Stimulated activated naive CD8-positive, alpha-beta T cell treated with anti-CD3 and anti-CD28 coated beads, Interleukin-15, Interleukin-2, amounts not matched to agents 100 ng/mL and 50 ng/mL, for 24 hours (primary cell): ENCODE data around the gene EIF1B.

Experiments
- H3K27ac Mint-ChIP-seq: one replicate; pipeline ENCODE4 v1.8.0; 2021; ENCODE audit warnings: mild to moderate bottlenecking, mixed read lengths
- H3K27me3 Mint-ChIP-seq: one replicate; pipeline ENCODE4 v1.8.0; 2021; ENCODE audit warnings: mixed read lengths
- H3K36me3 Mint-ChIP-seq: one replicate; pipeline ENCODE4 v1.8.0; 2021; ENCODE audit warnings: low read depth, mixed read lengths
- H3K4me1 Mint-ChIP-seq: one replicate; pipeline ENCODE4 v1.8.0; 2021; ENCODE audit warnings: low read depth, mixed read lengths
- H3K4me3 Mint-ChIP-seq: one replicate; pipeline ENCODE4 v1.8.0; 2021; ENCODE audit warnings: mild to moderate bottlenecking, mixed read lengths
- H3K9me3 Mint-ChIP-seq: one replicate; pipeline ENCODE4 v1.8.0; 2021; ENCODE audit warnings: mixed read lengths

EIF1B gene

DNA sequence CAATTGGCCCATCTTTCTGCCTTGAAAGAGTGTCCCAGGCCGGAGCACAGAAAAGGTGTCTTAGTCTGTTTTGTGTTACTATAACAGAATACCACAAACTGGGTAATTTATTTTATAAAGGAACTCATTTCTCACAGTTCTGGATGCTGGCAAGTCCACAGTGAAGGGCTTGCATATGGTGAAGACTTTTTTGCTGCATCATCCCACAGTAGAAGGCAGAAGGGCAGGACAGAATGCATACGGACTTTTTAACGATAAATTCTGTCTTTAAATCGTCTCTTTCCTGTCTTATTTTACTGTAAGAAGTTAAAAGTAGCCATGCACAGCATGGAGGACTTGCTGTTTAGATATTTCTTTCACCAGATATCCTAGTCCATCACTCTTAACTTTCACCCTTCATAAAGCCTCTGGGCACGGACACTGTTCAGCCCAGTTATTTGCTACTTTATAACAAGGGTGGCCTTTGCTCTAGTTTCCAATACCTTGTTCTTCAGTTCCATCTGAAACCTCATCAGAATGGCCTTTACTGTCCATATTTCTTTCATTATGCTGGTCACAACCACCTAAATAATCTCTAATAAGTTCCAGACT is 10.3 kb upstream of the EIF1B start:
- no peak overlapping the region for H3K27ac Mint-ChIP-seq
- peaks cover 36% of the 10 kb centered on the region for H3K36me3 Mint-ChIP-seq
- no peak overlapping the region for H3K4me3 Mint-ChIP-seq

DNA sequence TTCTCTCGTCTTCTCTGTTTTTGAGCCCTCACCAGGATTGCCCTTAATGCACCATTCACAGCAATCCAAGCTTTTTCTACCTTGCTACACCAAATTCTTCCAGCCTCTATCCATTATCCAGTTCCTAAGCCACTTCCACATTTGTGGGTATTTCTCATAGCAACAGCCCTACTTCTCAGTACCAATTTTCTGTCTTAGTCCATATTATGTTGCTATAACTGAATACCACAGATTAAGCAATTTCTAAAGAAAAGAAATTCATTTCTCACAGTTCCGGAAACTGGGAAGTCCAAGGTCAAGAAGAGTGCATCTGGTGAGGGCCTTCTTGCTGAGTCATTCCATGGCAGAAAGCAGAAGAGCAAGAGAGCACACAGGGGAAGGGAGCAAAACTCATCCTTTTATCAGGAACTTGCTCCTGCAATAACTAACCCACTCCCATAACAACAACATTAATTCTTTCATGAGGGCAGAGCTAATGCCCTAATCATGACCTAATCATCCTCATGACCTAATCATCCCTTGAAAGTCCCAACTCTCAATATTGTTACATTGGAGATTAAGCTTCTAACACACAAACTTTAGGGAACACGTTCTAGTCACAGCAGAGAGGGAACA is 9.7 kb upstream of the EIF1B start:
- H3K4me1 Mint-ChIP-seq: no peaks in the 10 kb centered on the region
- H3K27ac Mint-ChIP-seq: no peak overlapping the region
- H3K9me3 Mint-ChIP-seq: no peaks in the 10 kb centered on the region
- H3K4me3 Mint-ChIP-seq: no peak overlapping the region
- peaks cover 30% of the 10 kb centered on the region for H3K36me3 Mint-ChIP-seq
- no peaks in the 10 kb centered on the region for H3K27me3 Mint-ChIP-seq

More for the DNA sequence above, 10.3 kb upstream of the EIF1B start:
- Mint-ChIP-seq H3K4me1 (no peaks in the 10 kb centered on the region), H3K27me3 (no peaks in the 10 kb centered on the region), H3K9me3 (no peaks in the 10 kb centered on the region)

DNA sequence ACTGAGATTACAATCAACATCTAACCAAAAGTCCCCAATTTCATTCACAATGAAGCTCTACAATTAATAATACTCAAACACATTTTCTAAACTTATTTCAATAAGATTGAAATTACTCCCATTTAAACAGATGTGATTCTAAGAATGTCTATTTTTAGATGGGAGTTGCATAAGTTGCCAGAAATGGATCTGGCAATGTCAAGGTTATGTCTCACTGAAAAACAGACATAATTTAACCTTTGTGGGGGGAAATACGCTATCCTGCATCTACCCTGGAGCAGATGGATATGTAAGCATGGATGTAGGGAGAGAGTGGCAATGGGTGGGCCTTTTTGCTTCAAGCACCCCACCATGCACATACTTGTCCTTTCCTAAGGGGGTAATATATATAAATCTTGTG is 6.7 kb upstream of the EIF1B start:
- Mint-ChIP-seq H3K4me1 (no peaks in the 10 kb centered on the region), H3K27me3 (no peaks in the 10 kb centered on the region), H3K9me3 (no peaks in the 10 kb centered on the region), H3K4me3 (no peak overlapping the region), H3K27ac (no peak overlapping the region), H3K36me3 (peaks cover 16% of the 10 kb centered on the region)

DNA sequence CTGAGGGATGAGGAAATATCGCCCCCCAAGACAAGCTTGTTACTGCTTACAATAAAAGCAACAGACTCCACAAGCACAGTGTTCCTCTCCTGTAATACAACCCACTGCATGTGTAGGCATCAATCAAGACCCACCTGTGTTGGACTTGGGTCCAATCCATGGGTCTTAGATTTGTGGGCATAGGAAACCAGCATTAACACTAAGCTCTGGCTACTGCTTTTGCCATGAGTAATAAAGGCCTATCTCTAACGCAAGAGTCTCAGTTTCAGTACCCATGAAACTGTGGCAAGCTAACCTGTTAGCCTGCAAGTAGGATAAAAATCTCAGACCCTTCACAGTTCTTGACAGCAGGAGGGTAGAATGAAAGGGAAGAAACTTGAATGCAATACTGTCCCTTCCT is 5.2 kb upstream of the EIF1B start:
- Mint-ChIP-seq H3K4me3 (no peak overlapping the region), H3K9me3 (no peaks in the 10 kb centered on the region), H3K27ac (no peak overlapping the region), H3K36me3 (peaks cover 13% of the 10 kb centered on the region), H3K4me1 (peaks cover 5% of the 10 kb centered on the region), H3K27me3 (no peaks in the 10 kb centered on the region)

DNA sequence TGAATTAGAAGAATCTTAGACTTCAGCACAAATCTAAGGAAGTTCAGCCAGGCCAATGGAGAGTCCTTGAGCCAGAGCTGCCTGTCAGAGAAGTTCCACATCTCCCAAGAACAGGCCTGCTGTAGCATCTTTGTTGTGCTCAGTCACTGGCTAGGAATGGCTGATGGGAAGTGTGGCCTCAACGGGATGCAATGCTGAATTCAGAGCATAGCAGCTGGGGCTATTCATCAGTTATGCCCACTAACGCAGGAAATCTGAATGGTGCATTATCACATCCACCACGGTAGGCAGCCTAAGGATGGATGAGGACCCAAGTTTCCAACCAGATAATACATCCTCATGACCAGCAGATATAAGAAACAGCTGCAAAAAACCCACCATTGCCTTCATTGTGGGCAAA is 3.2 kb upstream of the EIF1B start:
- H3K27ac Mint-ChIP-seq: no peak overlapping the region
- H3K27me3 Mint-ChIP-seq: no peaks in the 10 kb centered on the region
- H3K4me3 Mint-ChIP-seq: no peak overlapping the region
- peaks cover 15% of the 10 kb centered on the region for H3K4me1 Mint-ChIP-seq
- H3K36me3 Mint-ChIP-seq: peaks cover 13% of the 10 kb centered on the region
- H3K9me3 Mint-ChIP-seq: no peaks in the 10 kb centered on the region

DNA sequence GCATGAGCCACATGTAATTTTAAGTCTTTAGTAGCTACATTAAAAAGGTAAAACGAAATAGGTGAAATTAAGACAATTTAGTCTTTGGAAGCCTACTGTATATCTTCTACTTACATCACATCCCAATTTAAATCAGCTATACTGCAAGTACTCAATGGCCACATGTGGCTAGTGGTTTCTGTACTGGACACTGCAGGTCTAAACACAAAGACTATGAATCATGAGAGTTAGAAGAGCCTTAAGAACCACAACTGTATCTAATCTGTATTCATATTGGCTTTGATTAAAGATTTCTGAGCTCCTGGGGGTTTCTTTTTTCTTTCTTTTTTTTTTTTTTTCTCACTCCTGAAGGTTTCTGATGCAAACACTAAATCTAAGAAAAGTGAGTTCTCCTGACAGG is 2.3 kb upstream of the EIF1B start:
- H3K9me3 Mint-ChIP-seq: no peaks in the 10 kb centered on the region
- H3K27ac Mint-ChIP-seq: no peak overlapping the region
- H3K4me3 Mint-ChIP-seq: no peak overlapping the region
- peaks cover 21% of the 10 kb centered on the region for H3K36me3 Mint-ChIP-seq
- H3K27me3 Mint-ChIP-seq: no peaks in the 10 kb centered on the region
- H3K4me1 Mint-ChIP-seq: peaks cover 23% of the 10 kb centered on the region

DNA sequence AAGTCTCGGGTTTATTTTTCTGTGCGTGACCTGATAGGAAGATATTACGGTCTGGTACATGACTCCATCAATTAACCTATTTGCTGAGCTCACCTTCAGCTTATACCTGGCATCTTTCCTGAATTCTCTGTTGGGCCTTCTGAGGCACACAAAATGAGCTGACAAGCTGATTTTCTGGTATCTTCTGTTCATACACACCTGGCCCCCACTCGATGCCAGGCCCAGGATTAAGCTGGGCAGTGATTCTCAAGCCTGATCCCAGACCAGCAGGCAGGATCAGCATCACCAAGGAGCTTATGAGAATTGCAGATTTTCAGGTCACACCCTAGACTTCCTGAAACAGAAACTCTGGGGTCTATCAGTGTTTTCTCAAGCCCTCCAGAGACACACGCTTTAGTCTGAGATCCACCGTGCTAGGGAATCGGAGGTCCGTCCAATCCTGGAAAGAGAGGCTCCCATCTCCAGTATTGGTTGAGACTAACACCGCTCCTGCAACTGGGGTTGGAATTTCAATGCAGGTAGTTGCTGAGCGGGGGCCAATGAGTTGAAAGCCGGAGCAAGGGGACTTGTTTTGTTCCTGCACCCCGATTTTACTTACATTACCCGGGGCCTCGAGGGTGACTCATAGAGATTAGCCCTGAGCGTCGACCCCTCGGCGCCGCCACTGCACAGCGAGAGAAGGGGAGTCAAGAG is 636 bp upstream of the EIF1B start:
- Mint-ChIP-seq H3K4me1 (peaks cover 31% of the 10 kb centered on the region), H3K27me3 (no peaks in the 10 kb centered on the region), H3K4me3 (peak overlapping the region; percentile 99), H3K9me3 (no peaks in the 10 kb centered on the region), H3K36me3 (peaks cover 37% of the 10 kb centered on the region), H3K27ac (peak overlapping the region; percentile 98)

DNA sequence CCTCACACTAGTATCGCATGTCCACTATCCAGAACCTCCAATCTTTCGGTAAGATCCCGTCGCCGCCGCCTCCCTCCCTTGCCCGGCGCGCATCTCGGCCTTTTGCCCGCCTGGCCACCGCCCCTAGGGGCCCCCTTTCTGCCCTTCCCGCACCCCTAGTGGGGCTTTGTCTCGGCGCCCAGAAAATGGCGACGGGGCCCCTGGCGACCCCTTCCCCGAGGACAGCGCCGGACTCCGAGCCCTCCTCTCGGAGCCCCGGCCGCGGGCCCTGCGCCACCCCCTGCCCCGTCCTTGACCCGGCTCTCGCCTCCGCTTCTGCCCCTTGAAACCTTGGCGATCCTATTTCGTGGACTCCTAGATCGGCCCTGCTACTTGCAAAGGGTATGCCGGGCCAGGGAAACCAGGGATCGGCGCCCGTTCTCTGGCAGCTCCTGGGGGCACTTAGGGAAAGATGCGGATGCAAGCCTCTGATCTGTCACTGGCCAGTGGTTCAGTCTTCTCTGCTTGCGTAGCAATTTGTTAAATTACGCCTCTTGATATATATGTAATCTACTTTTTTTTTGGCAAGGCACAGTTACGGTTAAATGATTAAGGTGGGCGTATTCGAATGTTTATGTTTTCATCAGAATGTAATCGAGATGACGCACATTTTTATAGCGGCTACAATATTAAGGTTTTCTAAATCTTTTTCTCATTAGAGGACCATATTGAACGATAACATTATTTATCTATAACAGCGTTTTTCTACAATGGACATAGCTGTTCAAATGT is 603 bp downstream of the EIF1B start:
- Mint-ChIP-seq H3K27me3 (no peaks in the 10 kb centered on the region), H3K27ac (peak overlapping the region; percentile 98), H3K4me1 (peaks cover 31% of the 10 kb centered on the region), H3K36me3 (peaks cover 46% of the 10 kb centered on the region), H3K9me3 (no peaks in the 10 kb centered on the region), H3K4me3 (peak overlapping the region; percentile 99)

DNA sequence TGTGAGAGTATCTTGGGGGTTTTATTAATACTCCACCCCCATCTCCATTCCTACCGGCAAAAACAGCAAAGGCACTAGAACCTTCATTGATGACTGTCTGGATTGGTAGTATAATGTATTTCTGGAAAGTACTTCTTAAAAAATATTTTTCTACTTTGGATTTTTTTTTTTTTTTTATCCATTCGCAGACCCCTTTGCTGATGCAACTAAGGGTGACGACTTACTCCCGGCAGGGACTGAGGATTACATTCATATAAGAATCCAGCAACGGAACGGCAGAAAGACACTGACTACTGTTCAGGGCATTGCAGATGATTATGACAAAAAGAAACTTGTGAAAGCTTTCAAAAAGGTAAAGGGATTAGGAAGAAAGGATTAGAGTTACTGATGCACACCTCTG is 1.2 kb downstream of the EIF1B start:
- Mint-ChIP-seq H3K4me3 (peak overlapping the region; percentile 99), H3K36me3 (peaks cover 46% of the 10 kb centered on the region), H3K27me3 (no peaks in the 10 kb centered on the region), H3K27ac (peak overlapping the region; percentile 98), H3K4me1 (peaks cover 31% of the 10 kb centered on the region), H3K9me3 (no peaks in the 10 kb centered on the region)

DNA sequence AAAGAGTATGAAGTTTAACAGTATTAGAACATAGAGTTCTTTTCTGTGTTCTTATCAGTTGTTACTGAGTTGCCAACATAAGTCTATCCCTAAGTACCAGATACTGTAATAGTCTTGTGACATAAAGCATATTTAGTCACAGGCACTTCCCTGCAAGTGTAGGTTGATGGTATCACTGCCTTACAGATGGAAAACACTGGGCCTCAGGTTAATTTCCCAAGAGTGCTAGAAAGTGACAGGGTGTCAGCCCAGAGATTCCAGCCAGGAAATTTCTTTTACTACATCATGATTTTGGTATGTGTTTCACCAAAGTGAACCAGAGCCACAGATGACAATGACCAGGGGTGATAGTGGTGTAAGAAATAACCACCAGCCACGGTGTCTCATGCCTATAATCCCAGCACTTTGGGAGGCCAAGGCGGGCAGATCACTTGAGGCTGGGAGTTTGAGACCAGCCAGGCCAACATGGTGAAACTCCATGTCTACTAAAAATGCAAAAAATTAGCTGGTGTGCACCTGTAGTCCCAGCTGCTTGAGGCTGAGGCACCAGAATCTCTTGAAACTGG is 3.2 kb downstream of the EIF1B start:
- Mint-ChIP-seq H3K27ac (peak overlapping the region; percentile 51), H3K4me3 (no peak overlapping the region), H3K27me3 (no peaks in the 10 kb centered on the region), H3K36me3 (peaks cover 46% of the 10 kb centered on the region), H3K4me1 (peaks cover 31% of the 10 kb centered on the region), H3K9me3 (no peaks in the 10 kb centered on the region)

DNA sequence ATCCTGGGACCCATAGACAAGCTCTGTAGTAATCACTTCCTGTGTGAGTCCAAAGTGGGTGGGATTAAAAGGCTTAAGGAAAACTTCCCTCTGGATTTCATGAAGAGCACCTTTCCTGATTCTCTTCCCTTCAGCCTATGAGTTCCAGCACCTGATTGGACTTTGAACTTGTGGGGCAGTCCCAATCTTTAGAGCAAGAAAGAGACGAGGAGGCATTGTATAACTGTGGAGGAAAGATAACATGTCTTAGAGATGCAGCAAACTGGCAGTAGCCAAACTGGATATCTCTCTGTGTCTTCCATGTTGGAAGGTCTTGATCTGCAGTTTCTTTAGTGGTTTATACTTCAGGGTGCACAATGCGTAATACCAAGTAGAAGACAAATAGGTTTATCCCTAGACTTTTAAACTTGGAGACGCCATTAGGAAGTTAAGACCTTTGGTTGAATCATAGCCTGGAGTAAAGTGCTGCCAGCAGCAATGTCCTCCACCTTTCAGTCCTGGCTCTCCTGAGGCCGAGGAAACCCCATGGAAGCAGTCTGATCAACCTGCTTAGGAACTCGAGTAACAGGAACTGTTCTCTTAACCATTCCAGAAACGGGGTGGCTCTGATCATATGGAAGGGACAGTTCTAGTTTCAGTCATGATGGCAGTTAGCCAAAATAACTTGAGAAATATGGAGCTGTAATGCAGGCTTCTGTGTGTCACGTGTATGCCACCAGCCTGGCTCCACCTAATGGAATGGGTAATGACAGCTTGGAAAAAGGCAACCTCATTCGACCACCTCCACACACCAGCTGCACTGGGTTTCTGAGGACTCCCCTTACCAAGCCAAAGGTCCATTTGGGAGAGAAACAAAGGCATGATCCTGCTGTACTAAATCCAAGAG is 4.7 kb downstream of the EIF1B start:
- Mint-ChIP-seq H3K27me3 (no peaks in the 10 kb centered on the region), H3K27ac (peak overlapping the region; percentile 70), H3K36me3 (peaks cover 46% of the 10 kb centered on the region), H3K4me3 (no peak overlapping the region), H3K9me3 (no peaks in the 10 kb centered on the region), H3K4me1 (peaks cover 26% of the 10 kb centered on the region)

DNA sequence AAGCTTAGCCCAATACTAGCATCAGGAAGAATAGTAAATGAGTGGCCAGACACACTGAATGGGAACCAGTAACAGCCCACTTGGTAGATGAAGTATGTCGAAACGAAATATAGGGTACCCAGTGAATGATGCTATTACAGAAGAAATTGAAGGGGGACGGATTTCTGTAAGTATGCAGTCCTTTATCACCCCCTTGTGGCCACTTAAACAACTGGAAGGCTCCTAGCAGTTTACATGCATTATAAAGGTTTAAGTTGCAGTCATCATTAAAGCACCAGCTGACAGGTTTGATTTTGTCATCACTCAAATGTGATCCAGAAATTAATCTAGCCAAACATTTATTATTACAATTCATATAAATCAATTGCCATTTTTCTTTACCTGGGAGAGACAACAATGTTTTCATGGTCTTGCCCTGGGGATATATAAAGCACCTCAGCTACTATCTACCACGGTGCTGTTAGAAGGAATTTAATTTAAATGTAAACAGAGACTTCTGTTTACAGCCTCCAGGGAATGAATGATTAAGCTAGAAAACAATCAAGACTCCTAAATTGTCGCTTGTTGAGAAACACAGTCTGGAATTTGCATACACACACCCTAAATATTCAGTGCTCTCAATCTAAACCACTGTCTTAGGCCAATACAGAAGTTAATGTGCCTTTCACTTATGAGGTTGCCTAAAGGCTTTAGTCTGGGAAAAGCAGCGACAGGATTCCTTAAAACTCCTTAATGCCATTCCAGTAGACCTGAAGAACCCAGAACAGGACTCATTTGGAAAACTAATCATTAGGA is 7.8 kb downstream of the EIF1B start:
- H3K9me3 Mint-ChIP-seq: no peaks in the 10 kb centered on the region
- peaks cover 7% of the 10 kb centered on the region for H3K4me1 Mint-ChIP-seq
- H3K4me3 Mint-ChIP-seq: no peak overlapping the region
- no peaks in the 10 kb centered on the region for H3K27me3 Mint-ChIP-seq
- H3K27ac Mint-ChIP-seq: no peak overlapping the region
- H3K36me3 Mint-ChIP-seq: peaks cover 24% of the 10 kb centered on the region

DNA sequence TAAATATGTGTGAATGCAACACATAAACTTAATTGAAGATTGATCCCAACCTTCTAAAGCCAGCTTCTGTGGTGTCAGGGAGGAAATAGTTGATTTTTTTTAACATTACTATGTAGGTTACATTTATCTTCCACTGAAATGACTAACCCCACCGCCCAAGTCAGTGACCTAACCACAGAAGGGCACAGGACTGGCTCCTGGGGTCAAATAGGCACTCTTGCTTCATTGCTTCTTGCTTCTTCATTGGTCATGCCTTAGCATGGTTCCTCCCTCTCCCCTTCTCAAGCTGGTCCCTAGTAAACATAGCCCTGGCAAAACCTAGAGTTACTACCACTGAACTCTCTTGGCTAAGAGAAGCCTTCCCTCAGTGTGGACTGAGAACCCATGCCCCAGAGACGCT is 12.3 kb downstream of the EIF1B start:
- Mint-ChIP-seq H3K9me3 (no peaks in the 10 kb centered on the region), H3K27ac (no peak overlapping the region), H3K36me3 (no peaks in the 10 kb centered on the region), H3K4me3 (no peak overlapping the region), H3K27me3 (peaks cover 8% of the 10 kb centered on the region), H3K4me1 (no peaks in the 10 kb centered on the region)
